ENCODE results near the gene NEAT1.
A peak's percentile ranks its signal among the peaks of the same experiment; 100 is the strongest.
"Not testable (repeated sequence)": the region's sequence is repeated elsewhere in the genome, so short reads cannot be mapped to it uniquely, and the experiment has no call there.

Gene NEAT1

DNA sequence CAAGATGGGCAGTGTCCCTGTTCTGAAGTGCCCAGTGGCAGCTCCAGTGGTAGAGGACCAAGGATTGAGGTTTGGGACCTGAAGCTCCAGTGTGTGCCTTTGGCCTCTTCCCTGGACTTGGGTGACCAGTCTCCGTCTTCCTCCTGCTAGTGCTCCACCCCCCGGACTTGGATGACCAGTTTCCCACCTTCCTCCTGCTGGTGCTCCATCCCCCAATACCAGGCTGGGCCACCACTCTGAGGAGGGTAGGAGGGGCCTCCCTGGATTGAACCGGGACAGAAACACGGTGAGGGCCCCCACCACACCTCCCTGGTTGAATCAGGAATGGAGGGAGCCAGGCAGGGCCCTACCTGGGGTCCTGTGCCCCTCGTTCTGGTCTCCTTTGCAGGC, 10.9 kb upstream of the NEAT1 start:
- no peak for DNase-seq

DNA sequence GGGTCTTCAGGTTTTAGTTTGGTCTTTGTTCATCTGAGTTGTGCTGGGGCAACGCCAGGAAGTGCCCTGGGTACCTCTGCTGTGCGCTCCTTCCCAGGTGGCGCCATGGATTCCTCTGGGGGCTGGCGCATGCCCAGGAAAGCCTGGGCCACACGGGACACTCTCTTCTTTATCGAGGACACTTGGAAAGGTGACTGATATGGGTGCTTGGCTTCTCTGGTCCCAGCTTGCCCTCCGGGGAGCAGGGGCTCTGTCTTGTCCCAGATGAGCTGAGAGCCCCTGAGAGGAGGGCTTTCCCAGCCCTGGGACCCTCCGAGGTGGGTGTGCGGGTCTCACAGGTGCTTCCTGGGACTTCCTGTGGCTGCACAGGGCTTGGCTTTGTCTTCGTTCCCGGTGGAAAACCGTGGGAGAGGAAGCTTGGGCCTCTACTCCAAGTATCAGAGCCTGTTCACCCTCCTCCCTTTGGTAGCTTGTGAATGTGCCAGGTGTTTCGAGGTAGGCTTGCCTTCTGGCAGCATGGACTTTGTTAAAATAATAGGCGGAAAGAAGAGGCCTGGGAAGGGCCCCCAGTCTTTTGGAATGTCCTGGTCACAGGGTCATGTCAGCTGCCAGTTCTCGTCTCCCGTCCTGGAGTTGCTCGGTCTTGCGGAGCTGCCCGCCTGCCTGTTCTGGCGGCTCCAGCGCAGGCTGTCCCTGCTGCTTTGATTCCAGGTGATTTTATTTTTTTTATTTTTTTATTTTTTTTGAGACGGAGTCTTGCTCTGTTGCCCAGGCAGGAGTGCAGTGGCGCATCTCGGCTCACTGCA, 10.1 kb upstream of the NEAT1 start:
- DNase-seq: no peak

DNA sequence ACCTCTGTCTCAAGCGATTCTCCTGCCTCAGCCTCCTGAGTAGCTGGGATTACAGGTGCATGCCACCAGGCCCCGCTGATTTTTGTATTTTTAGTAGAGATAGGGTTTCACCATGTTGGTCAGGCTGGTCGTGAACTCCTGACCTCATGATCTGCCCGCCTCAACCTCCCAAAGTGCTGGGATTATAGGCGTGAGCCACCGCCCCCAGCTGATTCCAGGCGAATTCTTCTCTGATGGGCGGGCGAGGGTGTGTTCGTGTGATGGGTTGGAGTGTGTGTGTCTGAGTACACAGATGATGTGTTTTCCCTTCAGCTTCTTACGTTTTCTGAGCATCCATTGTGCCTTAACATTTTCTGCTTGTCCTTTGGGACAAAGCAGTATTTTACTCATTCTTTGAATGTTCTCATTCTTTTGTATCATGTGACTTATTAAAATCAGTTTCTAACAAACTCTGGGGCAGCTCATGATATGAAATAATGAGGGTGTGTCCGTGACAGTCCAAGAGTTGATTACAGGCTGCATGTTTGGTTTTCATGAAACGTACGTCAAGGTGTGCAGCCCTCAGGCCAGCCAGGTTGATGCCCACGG, 9.4 kb upstream of the NEAT1 start:
- not testable (repeated sequence) for DNase-seq

DNA sequence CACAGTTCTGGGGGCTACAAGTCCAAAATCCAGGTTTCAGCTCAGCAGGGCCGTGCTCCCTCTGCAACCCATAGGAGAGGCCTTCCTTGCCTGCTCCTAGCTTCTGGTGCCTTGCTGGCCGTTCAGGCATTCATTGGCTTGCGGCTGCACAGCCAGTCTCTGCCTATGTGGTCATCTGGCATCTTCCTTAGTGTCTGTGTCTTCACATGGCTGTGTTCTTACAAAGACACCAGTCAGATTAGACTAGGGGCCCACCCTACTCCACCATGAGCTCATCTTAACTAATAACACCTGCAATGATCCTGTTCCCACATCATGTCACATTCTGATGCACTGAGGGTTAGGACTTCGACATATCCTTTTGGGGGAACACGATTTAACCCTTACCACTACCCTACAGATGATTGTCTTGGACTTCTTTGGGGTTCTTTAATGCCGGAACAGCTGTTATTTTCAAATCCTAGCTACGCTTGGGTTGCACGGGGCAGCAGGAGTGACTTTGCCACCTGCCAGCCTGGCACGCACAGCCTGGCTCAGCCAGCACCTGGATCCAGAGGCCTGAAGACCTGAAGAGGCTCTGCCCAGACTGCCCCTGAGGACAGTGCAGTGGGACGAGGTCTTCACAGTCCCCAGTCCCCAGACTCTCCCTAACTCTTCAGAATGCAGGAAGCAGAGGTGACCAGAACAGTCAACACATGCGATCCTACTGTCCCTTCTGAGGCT, 7.7 kb upstream of the NEAT1 start:
- no peak for DNase-seq

DNA sequence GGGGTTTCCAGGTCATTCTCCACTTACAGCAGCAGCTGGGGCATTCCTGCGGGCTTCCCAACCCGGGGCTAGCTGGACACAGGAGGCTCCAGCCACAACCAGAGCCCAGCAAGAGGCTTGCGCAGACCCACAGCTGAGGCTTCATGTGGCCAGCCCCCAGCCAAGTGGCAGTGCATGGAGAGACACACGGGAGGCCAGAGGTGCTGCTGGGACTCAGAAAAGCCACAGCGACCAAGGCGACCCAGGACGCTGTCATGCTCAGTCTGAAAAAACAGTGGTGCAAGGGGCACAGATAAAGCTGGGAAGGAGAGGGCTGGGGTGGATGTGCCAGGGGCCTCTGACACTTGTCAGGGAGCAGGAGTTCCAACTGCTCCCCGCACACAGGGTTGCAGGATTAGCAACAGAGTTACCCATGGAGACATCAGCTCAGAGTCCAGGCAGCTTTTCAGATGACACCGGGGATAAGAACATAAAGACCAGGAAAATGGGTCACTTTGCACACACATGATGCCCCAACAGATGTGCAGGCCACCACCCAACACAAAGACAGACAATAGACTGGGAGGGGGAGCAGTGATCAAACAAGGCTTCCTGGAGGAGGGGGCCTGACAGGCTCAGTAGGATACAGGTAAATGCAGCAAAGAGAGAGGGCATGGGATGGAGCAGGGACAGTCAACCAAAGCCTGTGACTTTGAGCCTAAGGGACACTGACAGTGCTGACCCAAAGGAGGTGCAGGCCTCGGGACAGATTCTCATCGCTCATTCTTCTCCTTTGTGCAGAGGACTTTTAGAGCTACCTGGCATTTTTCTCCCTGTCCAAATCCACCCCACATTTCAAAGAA, 6.9 kb upstream of the NEAT1 start:
- no peak for DNase-seq

DNA sequence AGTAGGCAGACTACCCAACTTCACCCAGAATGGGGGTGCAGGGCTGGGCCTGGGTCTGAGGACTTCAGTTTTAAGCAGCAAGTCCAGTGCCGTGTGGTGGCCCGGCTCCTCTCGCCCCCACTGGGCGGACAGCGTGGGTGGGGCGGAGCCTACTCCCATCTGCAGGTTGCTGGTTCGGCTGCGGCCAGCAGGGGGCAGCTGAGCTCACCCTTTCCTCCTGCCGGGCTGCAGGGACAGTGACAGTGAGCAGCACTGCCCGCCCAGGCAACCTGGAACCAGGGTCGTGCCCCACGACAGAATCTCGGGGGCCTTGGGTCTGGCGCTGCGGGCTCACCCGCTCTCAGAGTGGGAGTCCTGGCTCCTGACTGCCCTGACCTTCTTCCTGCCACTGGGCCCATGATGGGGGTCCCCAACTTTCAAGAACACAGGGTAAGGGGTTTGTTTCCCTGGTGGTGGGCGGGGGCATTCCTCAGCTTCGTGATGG, 6.2 kb upstream of the NEAT1 start:
- DNase-seq: peak; percentile 56

DNA sequence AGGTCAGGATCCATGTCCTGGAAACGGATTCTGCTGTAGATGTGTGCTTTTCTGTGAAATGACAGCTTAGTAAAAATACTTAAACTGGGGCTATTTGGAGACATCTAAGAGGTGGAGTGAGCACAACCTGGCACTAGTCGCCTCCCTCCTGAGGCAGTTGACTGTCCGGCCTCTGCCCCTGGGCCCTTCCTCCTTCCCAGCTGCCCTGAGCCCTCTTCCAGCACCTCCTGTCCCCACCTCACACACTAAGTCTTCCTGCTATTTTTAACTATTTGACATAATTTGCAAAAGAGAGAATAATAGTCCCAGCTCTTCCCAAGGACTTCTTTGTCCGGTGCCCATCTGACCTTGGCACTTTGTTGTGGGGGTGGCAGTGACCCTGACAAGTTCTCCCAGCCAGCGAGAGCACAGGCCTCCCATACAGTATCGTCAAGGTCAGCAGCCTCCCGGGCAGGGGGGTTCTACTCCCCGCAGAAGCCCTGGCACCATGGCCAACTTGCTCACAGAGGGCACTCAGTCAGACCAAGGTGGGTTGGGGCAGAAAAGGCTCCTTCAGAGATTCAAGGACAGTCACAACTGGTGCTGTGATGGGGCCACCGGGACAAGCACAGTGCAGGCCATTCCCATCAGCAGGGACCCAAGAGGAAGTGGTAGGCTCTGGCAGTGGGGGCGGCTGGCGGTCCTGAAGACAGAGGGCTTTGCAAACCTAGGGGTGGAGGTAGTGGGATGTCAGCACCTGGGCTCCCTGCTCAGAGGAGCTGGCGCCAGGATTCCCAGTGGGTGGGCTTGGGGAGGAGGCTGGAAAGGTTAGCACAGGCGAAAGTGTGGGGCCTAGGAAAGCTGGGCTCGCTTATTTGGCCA, 5.5 kb upstream of the NEAT1 start:
- no peak for DNase-seq

DNA sequence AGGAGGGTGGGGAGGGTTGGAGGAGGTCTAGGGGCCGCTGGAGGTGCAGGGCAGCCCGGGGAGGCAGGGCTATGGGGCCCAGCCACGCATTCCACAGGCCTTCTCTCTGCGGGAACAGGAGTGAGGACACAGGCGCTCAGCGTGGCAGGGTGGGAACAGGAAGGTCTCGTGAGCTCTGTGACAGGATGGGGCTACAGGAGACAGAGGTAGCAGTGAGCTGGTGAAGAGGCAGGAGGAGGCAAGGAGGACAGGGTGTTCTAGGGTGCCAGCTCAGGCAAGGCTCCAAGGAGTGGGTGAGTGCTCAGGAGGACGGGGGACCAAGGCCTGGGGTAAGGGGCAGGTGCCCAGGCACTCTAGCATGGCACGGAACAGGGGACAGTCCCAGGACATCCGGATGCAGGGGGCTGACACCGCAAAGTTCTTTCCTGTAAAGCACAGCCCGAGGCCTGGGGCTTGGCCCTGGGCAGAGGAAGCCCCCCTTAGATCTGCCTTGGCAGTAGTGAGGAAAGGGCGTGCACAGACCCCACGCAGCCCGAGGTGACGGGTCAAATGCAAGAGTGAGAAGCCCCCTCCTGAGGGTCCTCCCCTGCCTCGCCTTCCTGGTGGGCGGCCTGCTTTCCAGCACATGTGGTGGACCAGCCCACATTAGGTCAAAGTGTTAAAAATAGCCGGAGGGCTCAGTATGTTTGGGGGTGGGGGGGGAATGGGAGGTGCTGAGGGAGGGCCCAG, 4.7 kb upstream of the NEAT1 start:
- DNase-seq: no peak

DNA sequence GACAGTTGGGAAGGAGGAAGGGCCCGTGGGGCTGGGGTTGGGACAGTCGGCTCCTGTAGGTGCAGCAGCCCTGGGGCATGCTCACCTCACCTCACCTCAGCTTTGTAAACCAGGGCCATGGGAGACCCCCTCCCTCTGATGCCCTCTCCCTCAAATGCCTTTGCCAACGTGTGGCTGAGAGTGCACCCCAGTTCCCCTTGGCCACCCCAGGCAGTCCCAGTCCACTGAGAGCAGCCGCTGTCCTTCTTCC, 4.2 kb upstream of the NEAT1 start:
- no peak for DNase-seq

DNA sequence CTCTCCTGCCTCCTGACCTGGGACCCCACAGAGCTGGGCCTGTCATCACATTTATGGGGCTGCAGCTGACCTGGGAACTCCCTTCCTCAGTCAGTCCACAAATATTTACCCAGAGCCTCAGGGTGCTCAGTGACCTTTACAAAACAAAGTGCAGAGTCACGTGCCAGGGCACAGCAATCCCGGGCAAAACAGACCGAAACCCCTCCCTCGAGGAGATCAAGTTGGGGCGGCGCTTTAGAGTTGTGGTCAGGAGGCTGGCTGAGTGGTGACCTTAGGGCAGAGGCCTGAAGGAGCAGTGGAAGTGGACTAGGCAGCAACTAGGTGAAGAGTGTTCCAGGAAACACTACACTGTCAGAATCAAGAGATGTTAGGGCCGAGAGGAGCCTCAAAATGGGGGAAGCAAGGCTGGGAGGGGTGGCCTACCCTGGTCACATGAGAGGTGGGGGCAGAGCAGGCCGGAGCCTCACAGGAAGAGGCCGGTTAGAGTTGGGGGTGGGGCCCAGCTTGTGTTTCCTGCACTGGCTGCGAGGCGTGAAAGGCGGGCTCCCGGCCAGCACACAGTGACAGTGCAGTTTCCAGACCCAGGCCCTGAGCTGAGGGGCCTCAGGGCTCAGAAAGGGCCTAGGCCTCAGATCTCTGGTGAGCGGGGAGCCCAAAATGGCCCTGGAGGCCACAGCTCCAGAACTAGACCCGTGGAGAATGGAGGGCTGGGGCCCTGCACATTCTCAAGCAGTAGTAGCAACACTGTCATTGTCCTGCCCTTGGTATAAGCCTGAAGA, 3.7 kb upstream of the NEAT1 start:
- peak; percentile 71 for DNase-seq

DNA sequence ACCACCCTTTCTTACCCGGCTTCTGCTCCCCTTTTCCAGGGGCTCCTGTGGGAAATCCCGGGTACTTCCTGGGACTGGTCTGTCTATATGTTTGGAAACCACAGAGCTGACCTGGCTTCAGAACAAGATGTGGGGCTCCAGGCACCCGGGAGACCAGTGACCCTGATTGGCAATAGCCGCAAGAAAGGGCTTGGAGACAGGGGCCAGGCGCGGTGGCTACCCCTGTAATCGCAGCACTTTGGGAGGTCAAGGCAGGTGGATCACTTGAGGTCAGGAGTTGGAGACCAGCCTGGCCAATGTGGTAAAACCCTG, 3.2 kb upstream of the NEAT1 start:
- DNase-seq: no peak

DNA sequence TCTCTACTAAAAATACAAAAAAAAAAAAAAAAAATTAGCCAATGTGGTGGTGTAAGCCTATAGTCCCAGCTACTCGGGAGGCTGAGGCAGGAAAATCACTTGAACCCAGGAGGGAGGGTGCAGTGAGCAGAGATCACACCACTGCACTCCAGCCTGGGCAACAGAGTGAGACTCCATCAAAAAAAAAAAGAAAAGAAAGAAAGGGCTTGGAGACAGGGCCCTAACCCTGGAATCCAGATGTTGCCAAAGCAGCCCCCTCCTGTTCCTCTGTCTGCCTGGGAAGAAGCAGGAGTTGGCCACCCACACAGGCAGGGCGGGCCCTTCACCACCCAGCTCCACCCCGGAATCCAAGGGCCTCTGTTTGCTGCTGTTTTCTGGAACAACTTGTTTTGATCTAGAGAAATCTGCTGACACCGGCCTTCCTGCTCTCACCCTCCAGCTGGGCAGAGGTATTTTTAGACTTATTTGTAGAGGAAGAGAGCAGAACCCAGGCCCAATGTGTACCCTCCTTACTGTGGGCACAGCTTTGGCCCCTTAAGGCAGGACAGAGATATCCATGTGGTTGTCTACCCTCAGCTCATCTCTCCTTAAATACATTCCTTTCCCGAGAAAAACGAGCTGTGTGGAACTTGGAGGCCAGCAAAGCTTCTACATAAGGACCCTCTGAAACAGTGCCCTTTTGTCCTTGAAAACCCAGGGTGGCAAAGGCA, 2.7 kb upstream of the NEAT1 start:
- DNase-seq: no peak

DNA sequence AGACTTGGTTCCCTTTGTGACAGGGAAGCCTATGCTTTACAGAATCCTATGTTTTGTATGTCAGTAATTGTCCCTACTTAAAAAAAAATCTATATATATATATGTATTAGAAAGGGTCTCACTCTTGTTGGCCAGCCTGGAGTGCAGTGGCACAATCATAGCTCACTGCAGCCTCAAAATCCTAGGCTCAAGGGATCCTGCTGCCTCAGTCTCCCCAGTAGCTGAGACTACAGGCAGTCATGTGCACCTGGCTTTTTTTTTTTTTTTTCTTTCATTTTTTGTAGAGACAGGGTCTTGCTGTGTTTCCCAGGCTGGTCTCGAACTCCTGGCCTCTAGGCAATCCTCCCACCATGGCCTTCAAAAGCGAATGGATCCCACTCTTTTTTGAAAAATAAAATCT, 2.1 kb upstream of the NEAT1 start:
- DNase-seq: no peak

DNA sequence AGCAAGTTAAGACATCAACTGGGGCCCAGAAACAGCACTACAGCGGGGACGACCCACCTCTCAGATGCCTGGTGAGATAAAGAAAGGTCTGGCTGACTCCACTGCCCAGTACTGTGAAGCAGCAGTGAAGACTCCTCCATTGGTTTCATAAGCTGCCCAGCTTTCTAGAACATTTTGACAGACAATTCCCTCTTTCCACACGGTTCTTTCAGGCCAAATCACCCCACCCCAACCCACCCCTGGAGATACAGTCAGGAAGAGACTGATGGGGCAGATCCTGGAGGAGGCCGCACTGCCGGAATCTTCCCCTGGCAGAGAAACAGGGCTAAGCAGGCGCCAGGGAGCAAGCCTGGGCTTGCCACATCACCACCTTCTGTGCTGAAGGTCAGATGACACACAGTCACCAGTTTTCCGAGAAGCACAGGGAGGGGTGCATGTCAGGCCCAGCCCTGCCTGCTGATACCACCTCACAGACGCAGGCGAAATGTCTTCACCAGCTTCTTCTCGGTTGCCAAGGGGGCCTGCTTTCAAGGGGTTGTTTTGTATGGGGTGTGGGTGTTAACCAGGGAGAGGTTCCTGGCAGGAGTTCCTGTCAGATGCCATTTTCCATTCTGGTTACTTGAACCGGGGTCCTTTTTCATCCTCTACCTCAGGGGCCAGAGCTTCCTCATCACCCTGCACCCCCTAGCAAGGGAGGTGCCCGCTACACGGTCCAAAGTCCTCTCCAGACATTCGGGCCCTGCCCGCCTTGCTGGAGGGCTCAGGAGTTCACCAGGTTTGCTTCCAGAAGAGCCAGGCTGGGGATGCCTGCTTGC, 1.4 kb upstream of the NEAT1 start:
- peak; percentile 61 for DNase-seq

DNA sequence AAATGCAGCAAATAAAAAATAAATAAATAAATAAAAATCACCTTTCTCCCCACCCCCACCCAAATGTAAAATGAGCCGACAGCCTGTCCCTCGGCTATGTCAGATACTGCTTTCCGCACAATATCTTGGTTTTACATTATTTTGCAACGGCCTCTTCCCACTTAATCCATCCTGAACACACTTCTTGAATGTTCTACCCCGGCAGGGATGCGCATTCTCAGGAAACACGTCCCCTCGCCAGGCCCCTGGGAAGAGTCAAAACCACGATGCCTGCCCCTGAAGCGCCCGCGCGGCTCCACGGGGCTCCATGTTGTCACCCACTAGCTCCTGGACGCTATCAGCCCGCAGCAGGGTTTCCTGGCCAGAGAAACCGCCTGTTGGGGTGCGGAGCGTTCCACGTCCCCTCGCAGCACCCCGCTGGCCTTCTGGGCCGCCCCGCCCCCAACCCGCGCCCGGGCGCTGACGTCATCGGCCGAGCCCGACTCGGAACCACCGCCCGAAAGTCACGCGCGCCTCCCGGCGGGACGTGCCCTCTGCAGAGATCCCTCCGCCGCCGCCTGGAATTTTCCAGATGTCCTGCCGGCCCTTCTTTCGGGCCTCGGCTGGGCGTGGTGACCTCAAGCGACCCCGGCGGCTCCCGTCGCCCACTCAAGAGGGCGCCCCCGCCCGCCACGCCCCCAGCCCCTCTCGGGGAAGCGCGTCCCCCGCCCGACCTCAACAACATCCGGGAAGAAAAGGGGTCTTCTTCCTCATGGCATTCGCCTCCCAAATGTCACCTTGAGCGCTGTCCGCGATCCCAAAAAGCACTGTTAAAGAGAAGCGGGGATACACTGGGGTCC, 585 bp upstream of the NEAT1 start:
- DNase-seq: peak; percentile 30

DNA sequence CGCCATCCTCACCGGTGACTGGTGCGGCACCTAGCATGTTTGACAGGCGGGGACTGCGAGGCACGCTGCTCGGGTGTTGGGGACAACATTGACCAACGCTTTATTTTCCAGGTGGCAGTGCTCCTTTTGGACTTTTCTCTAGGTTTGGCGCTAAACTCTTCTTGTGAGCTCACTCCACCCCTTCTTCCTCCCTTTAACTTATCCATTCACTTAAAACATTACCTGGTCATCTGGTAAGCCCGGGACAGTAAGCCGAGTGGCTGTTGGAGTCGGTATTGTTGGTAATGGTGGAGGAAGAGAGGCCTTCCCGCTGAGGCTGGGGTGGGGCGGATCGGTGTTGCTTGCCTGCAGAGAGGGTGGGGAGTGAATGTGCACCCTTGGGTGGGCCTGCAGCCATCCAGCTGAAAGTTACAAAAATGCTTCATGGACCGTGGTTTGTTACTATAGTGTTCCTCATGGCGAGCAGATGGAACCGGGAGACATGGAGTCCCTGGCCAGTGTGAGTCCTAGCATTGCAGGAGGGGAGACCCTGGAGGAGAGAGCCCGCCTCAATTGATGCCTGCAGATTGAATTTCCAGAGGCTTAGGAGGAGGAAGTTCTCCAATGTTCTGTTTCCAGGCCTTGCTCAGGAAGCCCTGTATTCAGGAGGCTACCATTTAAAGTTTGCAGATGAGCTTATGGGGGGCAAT, 1.1 kb downstream of the NEAT1 start:
- no peak for DNase-seq

DNA sequence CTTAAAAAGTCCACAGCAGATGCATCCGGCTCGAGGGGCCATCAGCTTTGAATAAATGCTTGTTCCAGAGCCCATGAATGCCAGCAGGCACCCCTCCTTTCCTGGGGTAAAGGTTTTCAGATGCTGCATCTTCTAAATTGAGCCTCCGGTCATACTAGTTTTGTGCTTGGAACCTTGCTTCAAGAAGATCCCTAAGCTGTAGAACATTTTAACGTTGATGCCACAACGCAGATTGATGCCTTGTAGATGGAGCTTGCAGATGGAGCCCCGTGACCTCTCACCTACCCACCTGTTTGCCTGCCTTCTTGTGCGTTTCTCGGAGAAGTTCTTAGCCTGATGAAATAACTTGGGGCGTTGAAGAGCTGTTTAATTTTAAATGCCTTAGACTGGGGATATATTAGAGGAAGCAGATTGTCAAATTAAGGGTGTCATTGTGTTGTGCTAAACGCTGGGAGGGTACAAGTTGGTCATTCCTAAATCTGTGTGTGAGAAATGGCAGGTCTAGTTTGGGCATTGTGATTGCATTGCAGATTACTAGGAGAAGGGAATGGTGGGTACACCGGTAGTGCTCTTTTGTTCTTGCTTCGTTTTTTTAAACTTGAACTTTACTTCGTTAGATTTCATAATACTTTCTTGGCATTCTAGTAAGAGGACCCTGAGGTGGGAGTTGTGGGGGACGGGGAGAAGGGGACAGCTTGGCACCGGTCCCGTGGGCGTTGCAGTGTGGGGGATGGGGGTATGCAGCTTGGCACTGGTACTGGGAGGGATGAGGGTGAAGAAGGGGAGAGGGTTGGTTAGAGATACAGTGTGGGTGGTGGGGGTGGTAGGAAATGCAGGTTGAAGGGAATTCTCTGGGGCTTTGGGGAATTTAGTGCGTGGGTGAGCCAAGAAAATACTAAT, 1.9 kb downstream of the NEAT1 start:
- no peak for DNase-seq
